ENCODE measurements around the gene ZNF569. TPM values are rescaled to one million over a fixed set of nuclear protein-coding genes. Genes with fewer than 3 reads are reported as not detected.
A peak's percentile ranks its signal among the peaks of the same experiment; 100 is the strongest.

The ZNF569 gene
- total and polyA plus RNA-seq, 2 of the 13 experiments (the other 11 are each of a cell fraction or from before 2014, with no cell fraction given): 1.4 to 5.7 TPM

- TF ChIP-seq BRD4 (CRISPR knock-in tag; IDR thresholded peaks at IDR 0.05): no peak; the same call in 1 of the 2 replicates
- peak; percentile 66; the same call in 1 of the 2 replicates for TF ChIP-seq ZBTB26 (CRISPR knock-in tag; IDR thresholded peaks at IDR 0.05; ENCODE audit: borderline replicate concordance)
- TF ChIP-seq UBTF (CRISPR knock-in tag; IDR thresholded peaks at IDR 0.05): peak; percentile 89
- TF ChIP-seq ZNF589 (CRISPR knock-in tag; conservative IDR thresholded peaks at IDR 0.05): no peak
- TF ChIP-seq JUNB (CRISPR knock-in tag; IDR thresholded peaks at IDR 0.05; ENCODE audit: borderline replicate concordance): no peak
- peak; percentile 77; the same call in 1 of the 2 replicates for TF ChIP-seq IRF9 (CRISPR knock-in tag; IDR thresholded peaks at IDR 0.05; ENCODE audit: borderline replicate concordance)
- TF ChIP-seq MYPOP (CRISPR knock-in tag; IDR thresholded peaks at IDR 0.05): peak; percentile 98
- TF ChIP-seq ARNT2 (CRISPR knock-in tag; IDR thresholded peaks at IDR 0.05; ENCODE audit: low read depth): no peak
- no peak for TF ChIP-seq ZNF841 (CRISPR knock-in tag; IDR thresholded peaks at IDR 0.05; ENCODE audit: borderline replicate concordance)
- no peak for TF ChIP-seq SYNCRIP (IDR thresholded peaks at IDR 0.05; ENCODE audit: insufficient read depth, low read depth, low read length)
- TF ChIP-seq TFDP2 (CRISPR knock-in tag; IDR thresholded peaks at IDR 0.05): peak; percentile 38
- no peak for TF ChIP-seq ZNF34 (CRISPR knock-in tag; IDR thresholded peaks at IDR 0.05; ENCODE audit: borderline replicate concordance)
- TF ChIP-seq ETV5 (CRISPR knock-in tag; IDR thresholded peaks at IDR 0.05; ENCODE audit: borderline replicate concordance): peak; percentile 38; the same call in 1 of the 2 replicates
- TF ChIP-seq ZNF780A (CRISPR knock-in tag; IDR thresholded peaks at IDR 0.05): no peak
- peak; percentile 43 for TF ChIP-seq POLR2AphosphoS5 (IDR thresholded peaks at IDR 0.05; ENCODE audit: low read depth, low read length)
- TF ChIP-seq SRSF1 (optimal IDR thresholded peaks at IDR 0.05; ENCODE audit: low read depth, low read length): no peak
- TF ChIP-seq NONO (IDR thresholded peaks at IDR 0.05): no peak
- TF ChIP-seq NONO (CRISPR knock-in tag; conservative IDR thresholded peaks at IDR 0.05): peak; percentile 66; the same call in 1 of the 2 replicates
- TF ChIP-seq SIN3A (IDR thresholded peaks at IDR 0.05; ENCODE audit: borderline replicate concordance, low read depth, low read length): no peak; the same call in 1 of the 2 replicates
- no peak; the same call in 1 of the 2 replicates for TF ChIP-seq SIX4 (CRISPR knock-in tag; IDR thresholded peaks at IDR 0.05)
Observed at GRCh38 chr19:37466798-37467607, at the start of gene ZNF569 (continued).

Data from HepG2 (cell line).